ENCODE results near the gene HOXC4.

HOXC4 gene

DNA sequence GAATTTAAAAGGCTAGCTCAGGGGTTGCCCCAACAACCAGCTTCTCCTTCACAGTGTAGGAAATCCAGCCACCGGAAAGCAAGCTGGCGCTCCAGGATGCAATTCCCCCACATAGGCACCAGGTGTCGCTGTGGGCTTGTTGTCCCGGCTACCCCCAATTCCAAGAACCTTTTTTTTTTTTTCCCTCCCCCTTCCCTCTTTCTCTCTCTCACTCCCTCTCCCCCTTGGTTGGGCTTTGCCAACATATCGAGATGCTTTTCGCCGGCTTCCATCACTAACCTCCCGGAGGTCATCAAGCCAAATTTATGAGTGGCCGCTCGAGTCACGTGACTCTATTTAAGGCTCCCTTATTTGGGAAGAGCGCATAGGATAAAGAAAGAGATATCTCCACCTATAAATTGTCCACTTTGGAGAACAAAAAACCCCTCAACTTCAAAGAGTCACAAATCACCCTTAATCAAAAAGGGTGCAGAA lies 21.0 kb upstream of the HOXC4 start, which contains the start of gene HOXC5 (continued):
- TF ChIP-seq ZNF10 (tag by site-specific recombination; IDR thresholded peaks at IDR 0.05) (no peak), GFI1B (tag by site-specific recombination; IDR thresholded peaks at IDR 0.05) (no peak), ZNF416 (tag by site-specific recombination; IDR thresholded peaks at IDR 0.05) (no peak), YY1 (tag by site-specific recombination; IDR thresholded peaks at IDR 0.05) (0 out of 2 replicates have a peak, but pooled peaks have one; percentile 10), ZNF18 (tag by site-specific recombination; IDR thresholded peaks at IDR 0.05) (peak; percentile 28; the same call in 1 of the 2 replicates), RBAK (tag by site-specific recombination; IDR thresholded peaks at IDR 0.05) (no peak; the same call in 1 of the 2 replicates), ZSCAN23 (tag by site-specific recombination; IDR thresholded peaks at IDR 0.05) (peak; percentile 94), ZNF138 (tag by site-specific recombination; IDR thresholded peaks at IDR 0.05; ENCODE audit: borderline replicate concordance) (no peak), ZNF514 (tag by site-specific recombination; IDR thresholded peaks at IDR 0.05) (no peak), ZBTB8A (tag by site-specific recombination; IDR thresholded peaks at IDR 0.05) (peak; percentile 66), ZNF677 (tag by site-specific recombination; IDR thresholded peaks at IDR 0.05) (no peak), ZBTB1 (tag by site-specific recombination; IDR thresholded peaks at IDR 0.05) (no peak), BCL6B (tag by site-specific recombination; IDR thresholded peaks at IDR 0.05) (no peak), HOXD13 (CRISPR knock-in tag; IDR thresholded peaks at IDR 0.05; ENCODE audit: borderline replicate concordance) (no peak), ZBTB21 (tag by site-specific recombination; IDR thresholded peaks at IDR 0.05) (peak; percentile 81), ZNF529 (tag by site-specific recombination; IDR thresholded peaks at IDR 0.05; ENCODE audit: insufficient replicate concordance) (no peak), PATZ1 (tag by site-specific recombination; IDR thresholded peaks at IDR 0.05) (peak; percentile 100), KLF16 (tag by site-specific recombination; IDR thresholded peaks at IDR 0.05) (peak; percentile 92), ZNF433 (tag by site-specific recombination; IDR thresholded peaks at IDR 0.05; ENCODE audit: low read depth) (no peak), SP3 (tag by site-specific recombination; IDR thresholded peaks at IDR 0.05) (peak; percentile 70), OVOL3 (tag by site-specific recombination; IDR thresholded peaks at IDR 0.05) (peak; percentile 29; the same call in 1 of the 2 replicates), OSR2 (tag by site-specific recombination; IDR thresholded peaks at IDR 0.05) (peak; percentile 42; the same call in 1 of the 2 replicates)
- TF ChIP-seq, protein P1, sequence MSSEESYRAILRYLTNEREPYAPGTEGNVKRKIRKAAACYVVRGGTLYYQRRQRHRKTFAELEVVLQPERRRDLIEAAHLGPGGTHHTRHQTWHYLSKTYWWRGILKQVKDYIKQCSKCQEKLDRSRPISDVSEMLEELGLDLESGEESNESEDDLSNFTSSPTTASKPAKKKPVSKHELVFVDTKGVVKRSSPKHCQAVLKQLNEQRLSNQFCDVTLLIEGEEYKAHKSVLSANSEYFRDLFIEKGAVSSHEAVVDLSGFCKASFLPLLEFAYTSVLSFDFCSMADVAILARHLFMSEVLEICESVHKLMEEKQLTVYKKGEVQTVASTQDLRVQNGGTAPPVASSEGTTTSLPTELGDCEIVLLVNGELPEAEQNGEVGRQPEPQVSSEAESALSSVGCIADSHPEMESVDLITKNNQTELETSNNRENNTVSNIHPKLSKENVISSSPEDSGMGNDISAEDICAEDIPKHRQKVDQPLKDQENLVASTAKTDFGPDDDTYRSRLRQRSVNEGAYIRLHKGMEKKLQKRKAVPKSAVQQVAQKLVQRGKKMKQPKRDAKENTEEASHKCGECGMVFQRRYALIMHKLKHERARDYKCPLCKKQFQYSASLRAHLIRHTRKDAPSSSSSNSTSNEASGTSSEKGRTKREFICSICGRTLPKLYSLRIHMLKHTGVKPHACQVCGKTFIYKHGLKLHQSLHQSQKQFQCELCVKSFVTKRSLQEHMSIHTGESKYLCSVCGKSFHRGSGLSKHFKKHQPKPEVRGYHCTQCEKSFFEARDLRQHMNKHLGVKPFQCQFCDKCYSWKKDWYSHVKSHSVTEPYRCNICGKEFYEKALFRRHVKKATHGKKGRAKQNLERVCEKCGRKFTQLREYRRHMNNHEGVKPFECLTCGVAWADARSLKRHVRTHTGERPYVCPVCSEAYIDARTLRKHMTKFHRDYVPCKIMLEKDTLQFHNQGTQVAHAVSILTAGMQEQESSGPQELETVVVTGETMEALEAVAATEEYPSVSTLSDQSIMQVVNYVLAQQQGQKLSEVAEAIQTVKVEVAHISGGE (tag by site-specific recombination; conservative IDR thresholded peaks at IDR 0.05; ENCODE audit: low read depth) = peak; percentile 44; the same call in 1 of the 2 replicates
- TF ChIP-seq, protein P2, sequence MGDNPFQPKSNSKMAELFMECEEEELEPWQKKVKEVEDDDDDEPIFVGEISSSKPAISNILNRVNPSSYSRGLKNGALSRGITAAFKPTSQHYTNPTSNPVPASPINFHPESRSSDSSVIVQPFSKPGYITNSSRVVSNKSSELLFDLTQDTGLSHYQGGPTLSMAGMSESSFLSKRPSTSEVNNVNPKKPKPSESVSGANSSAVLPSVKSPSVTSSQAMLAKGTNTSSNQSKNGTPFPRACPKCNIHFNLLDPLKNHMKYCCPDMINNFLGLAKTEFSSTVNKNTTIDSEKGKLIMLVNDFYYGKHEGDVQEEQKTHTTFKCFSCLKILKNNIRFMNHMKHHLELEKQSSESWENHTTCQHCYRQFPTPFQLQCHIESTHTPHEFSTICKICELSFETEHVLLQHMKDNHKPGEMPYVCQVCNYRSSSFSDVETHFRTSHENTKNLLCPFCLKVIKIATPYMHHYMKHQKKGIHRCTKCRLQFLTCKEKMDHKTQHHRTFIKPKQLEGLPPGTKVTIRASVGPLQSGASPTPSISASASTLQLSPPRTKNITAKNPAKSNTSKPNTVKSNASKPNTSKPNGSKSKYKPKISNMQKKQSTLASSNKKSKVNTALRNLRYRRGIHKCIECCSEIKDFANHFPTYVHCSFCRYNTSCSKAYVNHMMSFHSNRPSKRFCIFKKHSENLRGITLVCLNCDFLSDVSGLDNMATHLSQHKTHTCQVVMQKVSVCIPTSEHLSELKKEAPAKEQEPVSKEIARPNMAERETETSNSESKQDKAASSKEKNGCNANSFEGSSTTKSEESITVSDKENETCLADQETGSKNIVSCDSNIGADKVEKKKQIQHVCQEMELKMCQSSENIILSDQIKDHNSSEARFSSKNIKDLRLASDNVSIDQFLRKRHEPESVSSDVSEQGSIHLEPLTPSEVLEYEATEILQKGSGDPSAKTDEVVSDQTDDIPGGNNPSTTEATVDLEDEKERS (tag by site-specific recombination; IDR thresholded peaks at IDR 0.05) = no peak
- TF ChIP-seq, protein P3, sequence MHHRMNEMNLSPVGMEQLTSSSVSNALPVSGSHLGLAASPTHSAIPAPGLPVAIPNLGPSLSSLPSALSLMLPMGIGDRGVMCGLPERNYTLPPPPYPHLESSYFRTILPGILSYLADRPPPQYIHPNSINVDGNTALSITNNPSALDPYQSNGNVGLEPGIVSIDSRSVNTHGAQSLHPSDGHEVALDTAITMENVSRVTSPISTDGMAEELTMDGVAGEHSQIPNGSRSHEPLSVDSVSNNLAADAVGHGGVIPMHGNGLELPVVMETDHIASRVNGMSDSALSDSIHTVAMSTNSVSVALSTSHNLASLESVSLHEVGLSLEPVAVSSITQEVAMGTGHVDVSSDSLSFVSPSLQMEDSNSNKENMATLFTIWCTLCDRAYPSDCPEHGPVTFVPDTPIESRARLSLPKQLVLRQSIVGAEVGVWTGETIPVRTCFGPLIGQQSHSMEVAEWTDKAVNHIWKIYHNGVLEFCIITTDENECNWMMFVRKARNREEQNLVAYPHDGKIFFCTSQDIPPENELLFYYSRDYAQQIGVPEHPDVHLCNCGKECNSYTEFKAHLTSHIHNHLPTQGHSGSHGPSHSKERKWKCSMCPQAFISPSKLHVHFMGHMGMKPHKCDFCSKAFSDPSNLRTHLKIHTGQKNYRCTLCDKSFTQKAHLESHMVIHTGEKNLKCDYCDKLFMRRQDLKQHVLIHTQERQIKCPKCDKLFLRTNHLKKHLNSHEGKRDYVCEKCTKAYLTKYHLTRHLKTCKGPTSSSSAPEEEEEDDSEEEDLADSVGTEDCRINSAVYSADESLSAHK (tag by site-specific recombination; IDR thresholded peaks at IDR 0.05) = peak; percentile 83

Measured in HEK293 (cell line).